UCSD-AML1 (cell line): ENCODE data around the gene MAD2L1BP.

ENCODE experiments used
- DNase-seq: peaks from one replicate; lab custom pipeline; 2025; ENCODE audit not compliant: unreplicated experiment; lab: John Stamatoyannopoulos, UW

The MAD2L1BP gene

DNA sequence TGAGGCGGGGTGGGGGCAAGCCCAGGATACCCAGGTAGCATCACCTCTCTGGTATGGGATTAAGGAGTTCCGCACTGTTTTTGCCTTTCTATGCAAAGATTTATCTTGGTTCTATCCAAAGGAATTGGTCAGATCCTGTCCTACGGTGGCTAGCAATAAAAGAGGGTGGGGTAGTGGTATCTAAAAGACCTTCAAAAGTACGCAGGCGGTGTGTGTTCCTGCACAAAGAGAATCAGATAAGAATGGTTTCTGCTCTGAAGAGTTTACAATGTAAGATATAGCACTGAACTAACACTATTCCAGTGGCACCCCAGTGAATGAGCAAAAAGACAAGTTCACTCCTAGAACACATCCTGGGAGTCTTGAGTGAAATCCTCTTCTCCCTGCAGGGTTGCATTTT, 45.7 kb downstream of the MAD2L1BP start:
- DNase-seq = no peak

DNA sequence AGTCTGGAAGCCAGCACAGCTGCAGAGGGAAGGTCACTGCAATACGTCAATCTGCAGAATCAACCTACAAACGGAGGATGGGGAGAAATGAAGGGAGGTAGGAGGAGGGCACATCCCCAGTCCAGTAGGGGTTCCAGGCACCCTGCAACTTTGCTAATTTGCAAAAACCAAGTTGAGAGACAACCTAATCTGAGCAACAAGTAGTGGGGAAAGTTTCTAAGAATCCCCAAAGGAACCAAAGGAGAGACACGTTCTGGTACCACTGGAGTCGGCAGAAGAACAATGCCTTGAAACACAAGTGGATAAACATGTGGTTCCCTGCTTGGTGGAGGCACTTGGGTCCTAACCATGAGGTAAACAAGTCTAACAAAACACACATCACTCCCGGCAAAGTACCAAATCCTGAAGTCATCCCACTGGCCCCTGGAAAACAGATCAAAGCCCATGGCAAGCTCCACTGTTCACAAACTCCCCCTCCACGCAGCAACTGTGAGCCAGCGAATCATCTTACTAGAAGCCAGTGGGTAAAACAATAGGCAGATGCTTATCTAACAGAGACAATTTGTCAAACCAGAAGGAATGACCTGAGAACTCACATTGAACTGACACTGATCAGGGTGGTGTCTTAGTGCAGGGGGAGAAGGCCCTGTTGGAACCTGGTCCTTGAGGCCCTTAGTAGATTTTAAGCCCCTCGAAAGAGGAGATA, 47.2 kb downstream of the MAD2L1BP start:
- DNase-seq = no peak

- DNase-seq = no peak
These were observed 48.2 kb downstream of the MAD2L1BP start for GRCh38 chr6:43683708-43684455.

DNA sequence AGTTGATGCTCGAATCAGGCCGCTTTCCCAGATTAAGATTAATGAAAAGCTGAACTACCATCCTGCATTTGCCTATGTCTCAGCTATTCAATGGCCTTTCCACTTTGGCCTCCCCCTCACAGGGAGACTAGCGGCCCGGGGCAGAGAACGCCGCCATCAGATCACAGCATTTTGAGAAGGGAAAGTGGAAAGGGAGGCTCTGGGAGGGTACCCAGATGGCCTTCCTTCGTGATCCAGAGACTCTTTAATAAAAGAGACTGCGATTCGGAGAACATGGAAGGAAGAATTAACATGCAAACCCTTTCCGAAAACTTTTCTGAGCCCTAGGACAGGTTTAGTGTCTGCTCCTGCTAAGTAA, 51.4 kb downstream of the MAD2L1BP start:
- no peak for DNase-seq

DNA sequence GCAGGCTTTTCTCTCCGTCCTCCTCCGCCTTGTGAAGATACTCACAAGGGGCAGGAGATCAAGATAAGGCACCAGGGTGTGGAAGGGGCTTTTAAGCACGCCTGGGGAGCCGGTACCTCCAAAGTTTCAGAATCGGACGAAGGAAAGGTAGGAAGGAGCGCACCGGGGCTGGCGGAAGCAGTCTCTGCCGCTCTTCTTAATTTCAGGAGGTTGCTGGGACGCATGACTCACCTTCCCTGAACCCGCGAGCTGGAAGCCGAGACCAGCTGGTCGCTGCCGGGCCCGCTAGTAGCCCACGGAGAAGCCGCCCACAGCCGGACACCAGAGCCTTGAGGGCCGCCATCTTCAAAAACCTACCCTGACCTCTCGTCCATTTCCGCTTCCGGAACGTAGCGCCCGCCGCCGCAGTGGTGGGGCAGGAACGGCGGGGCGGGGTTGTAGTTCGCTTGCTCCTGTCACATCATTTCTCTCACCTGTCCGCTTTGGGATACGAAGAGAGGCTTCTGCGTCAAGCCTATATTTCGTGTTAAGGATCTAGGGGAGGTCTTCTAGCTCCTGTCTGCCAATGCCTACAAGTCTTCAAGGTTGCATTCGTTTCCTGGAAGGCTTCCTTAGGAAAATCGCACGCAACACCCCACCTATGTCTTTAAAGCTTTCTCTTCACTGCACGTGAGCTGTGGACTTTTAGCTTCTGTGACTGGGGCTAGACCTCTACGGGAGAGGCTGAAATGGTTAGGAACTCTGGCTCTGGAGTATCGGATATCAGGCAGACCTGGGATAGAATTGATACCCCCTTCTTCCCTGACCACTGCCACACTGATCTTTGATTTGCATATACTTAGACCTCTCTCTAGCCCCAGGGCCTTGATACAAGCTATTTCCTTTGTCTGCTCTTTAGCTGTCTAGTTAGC, 52.1 kb downstream of the MAD2L1BP start, which contains the start of gene MRPS18A:
Gene MRPS18A (minus strand): TSS at position 355 of the 911 bp plus-strand sequence. CDS start 12 bp downstream, at position 343.
- peak; percentile 76 for DNase-seq

DNA sequence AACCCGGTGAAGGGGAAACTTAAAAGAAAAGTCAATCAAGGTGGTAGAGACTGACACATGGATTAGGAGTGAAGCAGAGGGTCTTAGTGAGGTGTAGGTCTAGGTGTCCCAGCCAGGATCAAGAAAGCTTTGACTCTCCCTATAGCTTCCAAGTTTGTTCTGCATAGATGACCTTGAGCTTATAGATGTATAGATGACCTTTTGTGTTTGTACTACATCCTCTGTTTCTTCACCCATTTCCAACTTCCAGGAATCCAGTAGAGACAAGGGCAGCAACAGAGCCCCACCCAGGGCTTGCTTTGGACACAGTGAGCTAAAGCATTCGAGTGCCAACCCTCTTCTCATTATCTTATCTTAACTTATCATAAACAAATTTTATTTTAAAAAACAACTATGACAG, 53.8 kb downstream of the MAD2L1BP start:
- no peak for DNase-seq
